Cardiac fibroblast (primary cell): Measurements from ENCODE around the gene GALT.
A peak's percentile ranks its signal among the peaks of the same experiment; 100 is the strongest.

Source experiments
- DNase-seq, 2 donors: peaks; one replicate each; pipeline versions ENCODE4 v3.0.0 to v3.0.0-alpha.2; 2010; ENCODE audit warnings: low read depth in 2 of 2
- H3K4me3 ChIP-seq, 2 donors: replicated peaks in 1 of 2; 1 replicate in 1 of 2; 2 replicates in 1 of 2; pipeline ENCODE4 v1.5.1; 2011; ENCODE audit warnings: low read depth in 2 of 2, low read length in 2 of 2, mild to moderate bottlenecking in 2 of 2, moderate library complexity in 1 of 2
- CTCF ChIP-seq: IDR thresholded peaks from one replicate; pipeline ENCODE4 v1.5.1; 2011; ENCODE audit warnings: low read depth, mild to moderate bottlenecking, low read length, inconsistent platforms

The GALT gene

GRCh38 chr9:34686231-34686630 is 39.8 kb downstream of the GALT start:
- TF ChIP-seq CTCF, result no peak
- H3K4me3 ChIP-seq, result no peak overlapping the region
- peak; percentile 44 to 76 for DNase-seq

DNA sequence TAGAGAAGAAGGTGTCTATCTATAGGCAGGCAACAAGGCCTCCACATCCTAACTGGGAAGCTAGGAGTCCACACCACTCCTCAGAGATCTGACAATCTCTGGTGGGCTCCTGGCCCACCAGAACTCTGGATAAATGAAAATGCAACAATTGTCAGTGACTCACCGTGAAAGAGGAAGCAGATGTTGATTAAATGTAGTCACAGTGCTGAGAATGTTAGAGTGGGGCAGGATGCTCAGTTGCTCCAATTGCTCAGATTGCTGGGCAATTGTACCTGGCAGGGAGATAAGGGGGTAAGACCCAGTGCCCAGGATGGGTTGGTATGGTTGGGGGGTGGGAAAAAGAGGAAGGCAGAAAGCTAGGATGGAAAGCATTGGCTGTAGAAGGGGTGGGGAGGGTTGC is 40.3 kb downstream of the GALT start:
- DNase-seq, result peak in 1 of 2 donors; percentile 22
- no peak for TF ChIP-seq CTCF
- H3K4me3 ChIP-seq, result no peak overlapping the region

- no peak overlapping the region for H3K4me3 ChIP-seq
- no peak for DNase-seq
- no peak for TF ChIP-seq CTCF
Measured at GRCh38 chr9:34687276-34688030, 41.0 kb downstream of the GALT start.

DNA sequence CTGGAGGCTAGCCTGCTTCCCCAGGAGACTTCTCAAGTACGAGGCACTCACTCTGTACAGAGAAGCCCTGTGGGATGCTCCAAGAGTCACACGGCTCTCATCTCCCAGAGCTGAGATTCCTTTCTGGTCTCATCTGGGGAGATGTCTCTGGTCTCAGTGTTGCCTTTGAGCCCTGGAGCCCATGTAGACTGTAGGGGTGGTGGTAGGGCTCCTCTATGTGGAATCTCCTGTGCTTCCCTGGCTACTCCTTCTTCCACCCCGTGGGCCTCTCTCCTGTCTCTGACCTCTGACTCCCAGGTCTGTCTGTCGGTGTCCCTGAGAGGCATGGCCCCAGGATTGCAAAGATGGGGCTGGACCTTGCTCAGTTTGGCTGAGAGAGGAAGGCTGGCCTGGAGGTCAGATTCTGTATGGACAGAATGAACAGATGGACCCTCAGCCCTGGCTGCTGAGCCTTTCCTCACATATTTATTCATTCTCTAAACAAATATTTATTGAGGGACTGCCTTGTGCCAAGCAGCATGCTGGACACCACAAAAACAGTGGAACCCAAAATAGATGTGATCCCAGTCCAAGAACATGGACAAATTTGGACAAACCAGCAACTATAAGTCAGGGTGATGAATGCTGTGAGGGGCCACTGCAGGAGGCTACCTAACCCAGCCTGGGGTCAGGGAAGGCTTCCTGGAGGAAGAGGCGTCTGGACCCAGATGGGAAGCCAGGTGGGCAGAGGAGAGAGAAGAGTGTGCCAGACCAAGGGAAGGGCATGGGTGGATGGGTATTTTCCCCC is 42.0 kb downstream of the GALT start:
- TF ChIP-seq CTCF, result no peak
- DNase-seq, result no peak
- H3K4me3 ChIP-seq, result no peak overlapping the region

DNA sequence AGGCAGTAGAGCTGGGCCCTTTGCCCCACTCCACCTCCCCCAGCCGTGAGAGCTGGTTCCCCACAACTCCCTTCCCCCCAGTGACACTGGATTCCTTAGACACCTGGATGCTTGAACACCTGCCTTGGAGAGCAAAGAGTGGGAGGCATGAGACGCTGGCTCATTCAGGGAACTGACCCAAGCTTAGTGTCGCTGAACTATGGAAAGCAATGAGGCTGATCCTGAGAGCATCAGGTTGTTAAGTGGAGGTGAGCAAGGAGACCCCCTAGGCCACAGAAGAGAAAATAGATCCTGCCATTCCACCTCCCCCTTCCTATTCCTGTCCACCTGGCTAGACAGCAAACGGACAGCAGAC is 42.6 kb downstream of the GALT start:
- no peak for TF ChIP-seq CTCF
- H3K4me3 ChIP-seq, result no peak overlapping the region
- no peak for DNase-seq

- DNase-seq, result no peak
- TF ChIP-seq CTCF, result no peak
- H3K4me3 ChIP-seq, result no peak overlapping the region
Measured at GRCh38 chr9:34689512-34689911, 43.0 kb downstream of the GALT start.
